ENCODE data around the gene EXPH5.

Gene EXPH5

GRCh38 chr11:108496643-108497256 lies 96.8 kb downstream of the EXPH5 start:
- TF ChIP-seq, protein P1, sequence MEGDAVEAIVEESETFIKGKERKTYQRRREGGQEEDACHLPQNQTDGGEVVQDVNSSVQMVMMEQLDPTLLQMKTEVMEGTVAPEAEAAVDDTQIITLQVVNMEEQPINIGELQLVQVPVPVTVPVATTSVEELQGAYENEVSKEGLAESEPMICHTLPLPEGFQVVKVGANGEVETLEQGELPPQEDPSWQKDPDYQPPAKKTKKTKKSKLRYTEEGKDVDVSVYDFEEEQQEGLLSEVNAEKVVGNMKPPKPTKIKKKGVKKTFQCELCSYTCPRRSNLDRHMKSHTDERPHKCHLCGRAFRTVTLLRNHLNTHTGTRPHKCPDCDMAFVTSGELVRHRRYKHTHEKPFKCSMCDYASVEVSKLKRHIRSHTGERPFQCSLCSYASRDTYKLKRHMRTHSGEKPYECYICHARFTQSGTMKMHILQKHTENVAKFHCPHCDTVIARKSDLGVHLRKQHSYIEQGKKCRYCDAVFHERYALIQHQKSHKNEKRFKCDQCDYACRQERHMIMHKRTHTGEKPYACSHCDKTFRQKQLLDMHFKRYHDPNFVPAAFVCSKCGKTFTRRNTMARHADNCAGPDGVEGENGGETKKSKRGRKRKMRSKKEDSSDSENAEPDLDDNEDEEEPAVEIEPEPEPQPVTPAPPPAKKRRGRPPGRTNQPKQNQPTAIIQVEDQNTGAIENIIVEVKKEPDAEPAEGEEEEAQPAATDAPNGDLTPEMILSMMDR (IDR thresholded peaks at IDR 0.05; ENCODE audit: insufficient read depth, missing control alignments) = no peak
- DNase-seq (ENCODE audit: insufficient read length, low spot score) (no peak), FAIRE-seq (no peak)

GRCh38 chr11:108495326-108495725 lies 98.2 kb downstream of the EXPH5 start:
- TF ChIP-seq, protein P1 (IDR thresholded peaks at IDR 0.05; ENCODE audit: insufficient read depth, missing control alignments) = no peak
- no peak for FAIRE-seq
- no peak for DNase-seq (ENCODE audit: insufficient read length, low spot score)

GRCh38 chr11:108494182-108494581 lies 99.4 kb downstream of the EXPH5 start:
- FAIRE-seq = no peak
- TF ChIP-seq, protein P1 (IDR thresholded peaks at IDR 0.05; ENCODE audit: insufficient read depth, missing control alignments) = no peak
- no peak for DNase-seq (ENCODE audit: insufficient read length, low spot score)

GRCh38 chr11:108491936-108492335 lies 101.6 kb downstream of the EXPH5 start:
- DNase-seq (ENCODE audit: insufficient read length, low spot score) (no peak), FAIRE-seq (no peak)
- TF ChIP-seq, protein P1 (IDR thresholded peaks at IDR 0.05; ENCODE audit: insufficient read depth, missing control alignments) = no peak

GRCh38 chr11:108486828-108487227 lies 106.7 kb downstream of the EXPH5 start:
- no peak for DNase-seq (ENCODE audit: insufficient read length, low spot score)
- TF ChIP-seq, protein P1 (IDR thresholded peaks at IDR 0.05; ENCODE audit: insufficient read depth, missing control alignments) = no peak
- FAIRE-seq = no peak

DNA sequence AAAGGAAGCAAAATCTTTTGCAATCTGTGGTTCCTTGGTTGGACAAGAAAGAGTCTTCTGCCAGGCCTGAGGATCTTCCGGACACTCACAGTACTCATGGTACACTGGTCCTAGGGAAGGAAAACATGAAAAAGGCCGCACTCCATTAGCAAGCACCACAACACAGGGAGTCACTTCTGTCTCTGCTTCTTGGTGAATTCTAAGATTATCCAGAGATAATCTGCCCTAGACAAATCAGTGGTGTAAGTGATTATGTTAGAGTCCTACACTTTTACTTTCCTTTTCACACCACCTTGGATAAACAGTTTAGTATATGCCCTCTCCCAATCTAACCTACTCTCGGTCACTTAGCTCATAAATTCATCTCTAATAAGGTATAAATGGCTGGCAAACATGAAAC lies 107.2 kb downstream of the EXPH5 start:
- DNase-seq (ENCODE audit: insufficient read length, low spot score) (no peak), FAIRE-seq (no peak)
- TF ChIP-seq, protein P1 (IDR thresholded peaks at IDR 0.05; ENCODE audit: insufficient read depth, missing control alignments) = no peak

- FAIRE-seq (no peak), DNase-seq (ENCODE audit: insufficient read length, low spot score) (no peak)
- TF ChIP-seq, protein P1 (IDR thresholded peaks at IDR 0.05; ENCODE audit: insufficient read depth, missing control alignments) = no peak
These were observed 110.4 kb downstream of the EXPH5 start for GRCh38 chr11:108483163-108483562.
